T-helper 1 cell treated with Interleukin-12 subunit alpha and Interleukin-12 subunit beta and Interleukin-4 antibody, amounts not matched to agents 30 ng/mL and 1 ng/mL, for 36 hours (primary cell): ENCODE data around the gene KIAA0753. TPM values are rescaled to one million over a fixed set of nuclear protein-coding genes. Genes with fewer than 3 reads are reported as not detected.

ENCODE experiments used
- intact Hi-C: fragments of 100-400 bp; cut with micrococcal nuclease; formaldehyde crosslinking; loops from one replicate; pipeline ENCODE4 v1.15.1; 2024
- total RNA-seq: library from RNA; stranded (reverse); gene quantifications from 2 replicates; pipeline ENCODE4 v1.2.3, GENCODE V29; 2022

The KIAA0753 gene
- total RNA-seq = 19.6 and 22.4 TPM in 2 replicates

DNA sequence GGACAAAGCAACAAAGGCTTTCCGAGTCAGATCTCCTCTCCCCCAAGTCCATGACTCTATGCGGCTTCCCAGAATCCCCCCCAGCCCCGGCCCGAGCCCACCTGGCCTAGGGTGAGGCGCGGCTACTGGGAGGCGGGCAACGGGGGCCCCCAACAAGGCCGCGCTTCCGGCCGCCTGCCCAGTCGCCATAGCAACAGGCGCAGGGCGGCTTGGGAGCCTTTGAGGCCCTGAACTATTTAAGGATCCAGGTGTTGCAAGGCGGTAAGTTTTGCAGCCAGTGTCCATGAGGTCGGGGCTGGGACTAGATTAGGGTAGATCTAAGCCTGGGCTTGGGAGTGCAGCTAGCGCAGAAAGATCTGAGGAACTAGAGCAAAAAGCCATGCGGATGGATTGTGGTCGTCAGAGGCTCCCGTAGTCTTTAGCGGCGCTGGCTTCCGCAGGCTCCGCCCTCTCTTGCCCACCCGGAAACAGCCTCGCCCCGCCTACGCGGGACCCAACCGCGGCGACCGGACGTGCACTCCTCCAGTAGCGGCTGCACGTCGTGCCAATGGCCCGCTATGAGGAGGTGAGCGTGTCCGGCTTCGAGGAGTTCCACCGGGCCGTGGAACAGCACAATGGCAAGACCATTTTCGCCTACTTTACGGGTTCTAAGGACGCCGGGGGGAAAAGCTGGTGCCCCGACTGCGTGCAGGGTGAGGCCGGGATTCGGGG, at the start of gene KIAA0753, which contains the start of gene TXNDC17:
KIAA0753 (minus strand) TSS at position 176 of the 711 bp plus-strand sequence. CDS start 5,608 bp downstream, outside the sequence.
TXNDC17 (plus strand) TSS at position 525 of the 711 bp plus-strand sequence; CDS start at position 548, 23 bp downstream.
- intact Hi-C loops = loop anchor here (1.0 to 10.0 kb wide), 11 partner anchors 11 to 1742 kb away; partner anchors contain the start of genes C17orf100, DERL2, DVL2 and EIF5A

DNA sequence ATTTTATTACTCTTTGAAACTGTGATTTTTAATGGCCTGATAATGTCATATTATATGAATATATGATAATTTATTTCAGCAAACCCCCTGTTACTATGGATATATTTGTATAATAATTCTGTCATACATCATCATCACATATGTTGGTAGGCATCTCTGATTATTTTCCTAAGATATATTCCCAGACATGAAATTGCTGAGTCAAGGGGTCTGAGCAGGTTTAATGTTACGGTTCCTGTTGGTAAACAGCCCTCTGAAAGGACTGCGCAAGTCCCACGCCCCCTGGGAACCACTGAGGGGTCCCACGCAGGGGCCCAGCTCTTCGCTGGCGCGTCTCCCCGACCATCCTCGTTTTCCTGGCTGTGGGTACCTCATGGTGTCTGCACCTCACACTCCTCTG, 48.4 kb upstream of the KIAA0753 start:
- intact Hi-C loops = no loop called here

DNA sequence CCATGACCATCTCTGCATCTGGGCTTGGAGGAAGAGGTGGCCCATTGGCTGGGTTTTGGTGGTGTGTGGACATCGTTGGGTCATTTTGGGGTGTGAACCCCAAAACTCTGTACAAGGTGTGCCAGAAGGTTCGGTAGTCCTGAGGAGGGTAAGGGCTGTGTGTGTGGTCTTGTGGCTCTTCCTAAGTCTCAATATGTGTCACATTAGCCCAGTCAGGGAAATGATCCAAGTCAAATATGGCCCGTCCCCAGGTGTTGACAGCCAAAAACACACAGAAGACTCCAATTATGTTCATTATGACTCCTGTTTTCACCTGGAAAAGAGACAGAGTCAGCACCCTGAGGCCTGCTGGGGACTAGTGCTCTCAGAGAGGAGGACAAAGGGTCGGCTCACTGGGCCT, 45.5 kb upstream of the KIAA0753 start:
- intact Hi-C loops = no loop called here

DNA sequence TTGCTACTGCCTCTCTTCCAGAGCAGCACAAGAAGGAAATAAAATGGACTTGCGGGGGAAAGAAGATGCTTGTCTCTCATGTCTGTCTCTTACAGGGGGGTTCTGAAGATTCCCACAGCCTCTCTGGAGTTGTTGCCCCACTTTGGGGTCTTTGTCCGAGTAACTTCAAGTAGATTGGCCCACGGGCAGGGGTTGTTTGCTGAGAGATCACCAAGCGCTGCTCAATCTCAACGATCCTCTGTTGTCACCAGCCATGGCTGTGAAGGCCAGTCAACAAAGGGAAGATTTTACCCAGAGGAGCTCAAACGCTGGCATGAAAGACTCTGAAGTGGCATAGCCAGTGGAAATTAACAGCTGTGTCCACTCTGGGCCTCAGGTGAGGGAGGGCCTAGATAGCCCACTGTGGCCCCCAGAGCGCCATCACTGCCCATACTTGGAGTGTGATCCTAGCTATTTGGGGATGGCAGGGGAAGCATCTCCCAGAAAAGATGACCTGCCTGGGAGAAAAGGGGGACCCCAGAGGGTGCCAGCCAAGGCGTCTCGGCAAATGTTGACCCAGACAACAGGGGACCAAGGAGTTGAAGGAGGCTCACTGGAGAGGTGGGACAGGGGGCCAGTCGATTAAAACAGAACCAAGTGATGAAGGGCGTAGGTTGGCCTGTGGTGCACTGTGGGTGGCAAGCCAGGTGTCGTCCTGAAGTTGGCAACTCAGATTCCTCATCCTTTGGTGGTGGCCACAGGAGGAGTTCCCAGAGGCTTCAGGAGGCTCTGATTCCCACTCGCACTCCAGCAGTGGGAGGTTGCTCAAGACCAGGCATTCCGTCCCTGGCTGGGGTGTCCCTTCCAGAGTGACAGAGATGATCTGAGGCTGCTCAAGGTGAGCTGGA, 44.6 kb upstream of the KIAA0753 start:
- intact Hi-C loops = no loop called here

DNA sequence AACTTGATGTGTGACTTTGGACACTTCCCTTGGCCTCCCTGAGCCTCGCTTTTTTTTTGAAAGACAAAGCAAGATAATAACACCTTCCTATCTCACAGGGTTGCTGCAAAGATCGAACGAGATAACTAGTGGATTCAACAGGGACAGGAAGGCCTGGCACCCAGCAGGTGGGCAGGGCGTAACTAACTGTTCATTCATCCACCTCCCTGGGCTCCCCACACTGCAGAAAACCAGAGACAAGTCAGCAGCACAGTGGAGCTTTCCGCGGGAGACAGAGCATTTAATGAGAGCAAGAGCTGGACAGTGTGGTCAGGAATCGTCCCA, 43.9 kb upstream of the KIAA0753 start:
- intact Hi-C loops = no loop called here

DNA sequence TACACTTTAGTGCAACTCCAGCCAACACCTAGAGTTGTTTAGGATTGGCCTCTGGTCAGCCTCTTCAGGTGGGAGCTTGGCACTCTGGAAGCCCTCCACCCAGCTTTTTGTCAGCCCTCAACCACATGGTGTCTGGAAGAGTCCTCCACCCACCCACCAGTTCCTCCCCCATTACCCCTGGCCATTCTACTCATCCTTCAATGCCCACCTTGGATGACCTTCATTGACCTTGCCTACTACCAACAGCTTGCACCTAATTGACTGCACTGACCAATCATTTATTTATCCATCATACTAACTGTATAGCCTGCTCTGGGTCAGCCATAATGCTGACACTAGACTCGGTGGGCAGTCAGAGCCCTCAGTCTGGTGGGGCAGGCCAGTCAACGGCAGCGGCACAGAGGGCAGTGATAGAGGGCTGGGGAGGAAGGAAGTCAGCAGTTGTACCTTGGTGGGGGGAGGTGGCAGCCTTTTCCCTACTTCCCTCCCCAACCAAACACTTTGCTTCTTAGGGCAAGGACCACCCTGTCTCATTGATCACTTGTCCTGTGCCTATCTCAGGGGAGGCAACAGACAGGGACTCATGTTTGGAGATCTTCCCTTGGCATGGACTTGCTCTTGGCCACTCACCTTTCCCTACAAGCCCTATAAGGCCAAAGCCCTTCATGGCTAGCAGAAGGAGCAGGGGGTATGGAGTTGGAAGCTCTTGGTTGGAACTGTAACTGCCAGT, 43.4 kb upstream of the KIAA0753 start:
- intact Hi-C loops = no loop called here

DNA sequence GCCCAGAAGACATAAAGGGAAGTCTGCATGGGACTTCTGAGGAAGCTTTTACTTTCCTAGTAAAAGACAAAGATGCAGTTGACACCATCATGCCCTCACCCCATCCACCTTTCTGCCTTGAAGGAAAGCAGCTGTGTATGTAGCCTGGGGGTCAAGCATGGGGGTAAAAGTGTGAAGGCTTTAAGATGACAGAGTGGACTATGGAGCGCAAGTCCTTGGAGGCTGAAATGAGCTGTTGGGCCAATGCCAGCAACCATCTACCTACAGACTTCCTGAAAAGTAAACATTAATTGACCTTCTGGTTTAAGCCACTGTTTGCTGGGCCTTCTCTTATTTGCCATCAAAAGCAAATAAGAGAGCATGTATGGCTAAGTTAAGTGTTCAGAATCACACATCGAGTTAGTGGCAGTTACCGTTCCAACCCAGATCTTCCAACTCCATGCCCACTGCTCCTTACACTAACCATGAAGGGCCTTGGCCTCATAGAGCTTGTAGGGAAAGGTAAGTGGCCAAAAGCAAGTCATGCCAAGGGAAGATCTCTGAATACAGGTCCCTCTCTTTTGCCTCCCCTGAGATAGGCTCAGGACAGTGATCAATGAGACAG, 42.7 kb upstream of the KIAA0753 start:
- intact Hi-C loops = no loop called here

DNA sequence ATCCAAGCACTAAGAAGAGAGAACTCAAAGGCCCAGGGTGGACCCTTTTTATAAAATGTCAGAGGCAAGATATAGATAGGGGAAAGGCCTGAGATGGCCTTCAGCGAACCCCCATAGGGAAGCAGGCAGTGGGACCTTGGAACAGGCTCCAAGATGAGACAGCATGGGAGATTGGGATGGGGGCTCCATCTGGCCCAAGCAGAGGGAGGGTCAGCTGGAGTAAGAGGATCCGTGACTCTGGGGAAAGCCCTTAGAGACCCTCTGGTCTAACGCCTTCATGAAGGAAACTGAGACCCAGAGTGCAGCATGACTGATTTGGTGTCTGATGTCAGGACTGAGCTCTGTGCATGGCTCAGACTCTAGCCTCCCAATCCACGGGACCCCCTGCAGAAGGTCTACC, 41.8 kb upstream of the KIAA0753 start:
- intact Hi-C loops = no loop called here

DNA sequence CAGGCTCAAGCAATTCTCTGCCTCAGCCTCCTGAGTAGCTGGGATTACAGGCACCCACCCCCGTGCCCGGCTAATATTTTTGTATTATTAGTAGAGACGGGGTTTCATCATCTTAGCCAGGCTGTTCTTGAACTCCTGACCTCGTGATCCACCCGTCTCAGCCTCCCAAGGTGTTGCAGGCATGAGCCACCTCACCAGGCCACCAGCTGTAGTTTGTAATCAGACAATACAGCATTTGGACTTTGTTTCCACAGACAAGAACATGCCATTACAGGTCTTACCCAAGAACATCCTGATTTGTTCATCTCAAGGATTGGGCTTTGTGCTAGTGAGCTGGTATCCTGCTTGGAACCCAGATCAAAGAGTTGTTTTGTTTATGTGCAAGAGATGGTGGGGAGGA, 41.2 kb upstream of the KIAA0753 start:
- intact Hi-C loops = no loop called here

DNA sequence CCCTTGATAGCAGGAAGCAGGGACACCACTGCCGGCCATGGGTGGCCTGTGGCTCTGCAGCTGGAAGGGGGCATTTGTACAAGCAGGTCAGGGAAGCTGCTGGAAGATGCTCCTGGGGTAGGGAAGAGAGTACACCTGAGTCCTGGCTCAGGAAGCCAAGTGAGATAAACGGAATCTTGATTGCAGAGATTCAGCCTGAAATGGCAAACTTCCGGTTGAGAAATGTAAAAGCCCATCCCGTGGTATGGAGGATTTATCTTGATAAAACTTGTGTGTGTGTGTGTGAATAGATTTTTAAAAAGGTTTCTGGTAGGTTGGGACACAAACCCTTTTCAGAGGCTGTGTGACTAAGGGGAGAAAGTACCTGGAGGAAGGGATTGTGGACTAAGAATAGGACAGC, 40.7 kb upstream of the KIAA0753 start:
- intact Hi-C loops = no loop called here

DNA sequence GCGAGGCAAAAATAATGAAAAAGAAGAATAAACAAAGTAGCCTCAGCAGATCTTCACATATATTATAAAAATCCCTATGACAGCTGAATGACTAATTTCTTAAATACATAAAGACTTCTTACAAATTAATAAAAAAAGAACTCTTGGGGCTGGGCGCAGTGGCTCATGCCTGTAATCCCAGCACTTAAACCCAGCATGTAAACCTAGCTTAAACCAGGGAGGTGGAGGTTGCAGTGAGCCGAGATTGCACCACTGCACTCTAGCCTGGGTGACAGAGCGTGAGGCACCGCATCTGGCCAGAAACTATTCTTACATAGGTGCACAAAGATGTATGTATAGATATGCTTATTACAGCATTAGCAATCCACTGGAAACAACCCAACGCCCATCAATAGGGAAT, 38.7 kb upstream of the KIAA0753 start:
- intact Hi-C loops = no loop called here

DNA sequence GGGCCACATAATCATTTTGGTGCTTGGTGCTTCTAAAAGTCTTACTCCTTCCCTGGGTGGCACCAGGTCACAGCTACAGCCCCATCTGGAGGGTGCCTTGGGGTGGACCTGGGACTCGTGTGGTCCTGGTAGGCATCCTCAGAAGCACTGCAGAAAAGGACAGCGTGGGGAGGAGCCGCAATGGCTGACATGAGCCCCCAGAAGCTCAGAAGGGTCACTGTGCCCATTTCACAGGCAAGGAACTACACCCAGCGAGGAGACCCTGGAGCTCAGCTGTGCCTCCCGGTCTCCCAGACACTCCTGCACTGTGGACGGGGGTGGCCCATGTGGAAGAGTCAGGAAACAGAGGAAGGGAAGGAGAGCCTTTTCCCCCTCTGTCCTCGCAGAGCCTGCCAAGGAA, 37.4 kb upstream of the KIAA0753 start:
- intact Hi-C loops = no loop called here

DNA sequence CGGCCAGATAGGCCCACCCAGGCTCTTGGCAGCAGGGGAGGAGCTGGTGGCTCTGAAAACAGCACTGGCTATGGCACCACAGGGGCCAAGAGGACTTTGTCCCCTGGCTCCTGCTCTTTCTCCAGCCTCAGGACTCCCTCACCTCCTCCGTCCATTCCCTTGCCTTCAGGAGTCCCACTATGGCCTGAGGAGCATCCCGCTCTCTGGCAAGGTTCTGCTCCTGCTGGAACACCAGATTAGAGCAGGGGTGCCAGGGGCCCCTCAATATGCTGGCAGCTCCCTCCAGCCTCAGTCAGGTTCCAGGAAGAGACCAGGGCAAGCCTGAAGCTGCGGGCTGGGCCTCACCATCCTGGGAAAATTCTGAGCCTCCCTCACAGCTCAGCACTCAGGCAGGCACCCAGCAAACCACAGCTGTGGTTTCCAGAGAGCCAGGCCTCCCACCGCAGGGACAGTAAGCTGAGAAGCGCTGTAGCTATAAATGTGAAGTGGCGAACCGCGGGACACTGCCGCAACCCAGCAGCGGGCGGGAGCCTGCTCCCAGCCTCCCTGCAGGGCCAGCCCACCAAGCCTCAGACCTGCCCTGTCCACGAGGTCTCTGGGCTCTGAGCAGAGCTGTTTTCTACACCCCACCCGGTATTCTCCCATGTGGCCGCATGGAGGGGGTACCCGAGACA, 36.8 kb upstream of the KIAA0753 start:
- intact Hi-C loops = no loop called here

DNA sequence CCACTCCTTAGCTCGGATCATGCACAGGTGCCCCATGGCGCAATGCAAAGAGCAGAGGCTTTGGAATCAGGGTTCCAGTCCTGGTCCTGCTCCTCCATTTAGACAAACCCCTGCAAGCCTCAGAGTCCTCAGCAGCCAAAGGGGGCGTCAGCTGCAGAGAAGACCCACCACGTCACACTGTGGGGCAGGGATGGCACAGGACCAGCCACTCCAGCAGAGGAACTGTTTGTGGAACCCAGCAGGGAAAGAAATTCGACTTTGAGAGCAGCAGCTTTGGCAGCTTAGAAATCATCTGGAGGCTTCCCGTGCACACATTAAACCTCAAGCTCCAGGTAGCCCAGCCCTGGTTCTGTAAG, 36.3 kb upstream of the KIAA0753 start:
- intact Hi-C loops = no loop called here

DNA sequence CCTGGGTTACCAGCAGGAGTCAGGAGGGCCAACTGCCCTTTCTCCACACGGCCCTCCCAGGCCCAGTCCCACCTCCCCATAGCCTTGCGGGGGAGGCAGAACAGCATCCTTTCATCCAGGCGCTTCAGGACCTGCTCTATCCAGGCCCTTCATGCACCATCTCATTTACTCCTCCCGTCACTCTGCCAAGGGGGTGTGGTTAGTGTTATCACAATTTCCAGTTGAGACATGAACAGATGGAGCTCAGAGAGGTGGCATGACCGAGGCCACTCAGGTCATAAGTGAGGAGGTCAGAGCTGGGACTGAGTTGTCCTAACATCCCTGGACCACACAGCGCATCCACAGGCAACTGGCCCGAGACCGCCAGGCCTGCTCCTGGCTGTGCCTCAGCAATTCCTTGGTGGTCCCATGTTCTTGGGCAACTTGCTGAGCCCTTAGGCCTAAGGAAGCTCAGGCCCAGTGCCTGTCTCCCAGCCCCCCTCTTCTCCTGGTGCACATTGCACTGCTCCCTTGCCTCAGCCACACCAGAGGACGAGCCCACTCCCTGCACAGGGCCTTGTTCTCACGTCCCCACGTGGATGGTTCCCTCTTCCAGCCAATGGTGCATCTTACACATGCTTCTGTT, 34.8 kb upstream of the KIAA0753 start:
- intact Hi-C loops = no loop called here

DNA sequence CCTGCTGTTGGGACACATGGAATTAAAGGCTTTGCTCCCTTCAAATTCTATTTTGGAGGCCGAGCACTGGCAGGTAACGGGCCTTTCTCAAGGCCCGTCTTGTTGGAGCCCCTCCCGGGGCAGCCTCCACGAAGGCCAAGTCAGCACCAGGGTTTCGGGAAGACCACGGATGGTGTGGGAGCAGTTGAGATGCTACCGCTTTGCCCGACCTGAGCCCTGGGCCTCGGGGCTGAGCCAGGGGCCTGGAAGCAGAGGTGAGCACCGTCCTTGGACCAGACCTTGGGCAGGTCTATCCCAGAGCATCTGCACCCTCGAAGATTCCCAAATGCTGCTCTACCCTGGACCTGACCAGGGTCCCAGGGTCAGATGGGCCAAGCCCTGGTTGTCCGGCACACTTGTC, 34.1 kb upstream of the KIAA0753 start:
- intact Hi-C loops = no loop called here

DNA sequence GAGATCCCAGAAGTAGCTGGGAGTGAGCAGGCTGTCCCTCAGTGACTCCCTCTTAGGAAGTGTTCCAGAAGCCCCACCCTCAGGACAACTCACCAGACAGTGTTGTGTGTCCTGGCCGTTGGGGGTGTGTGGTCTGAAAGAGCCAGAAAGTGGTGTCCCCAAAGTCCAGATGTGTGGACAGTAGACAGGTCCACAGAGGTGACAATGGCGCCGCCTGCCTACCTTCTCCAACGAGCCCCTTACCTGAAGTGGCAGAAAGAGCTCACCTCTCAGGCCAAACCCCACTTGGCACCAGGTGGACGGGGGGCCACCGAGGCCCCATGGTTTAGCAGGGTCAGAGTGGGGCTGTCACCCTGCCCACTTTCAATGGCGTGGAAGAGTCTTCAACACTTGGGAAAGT, 30.9 kb upstream of the KIAA0753 start:
- intact Hi-C loops = no loop called here

DNA sequence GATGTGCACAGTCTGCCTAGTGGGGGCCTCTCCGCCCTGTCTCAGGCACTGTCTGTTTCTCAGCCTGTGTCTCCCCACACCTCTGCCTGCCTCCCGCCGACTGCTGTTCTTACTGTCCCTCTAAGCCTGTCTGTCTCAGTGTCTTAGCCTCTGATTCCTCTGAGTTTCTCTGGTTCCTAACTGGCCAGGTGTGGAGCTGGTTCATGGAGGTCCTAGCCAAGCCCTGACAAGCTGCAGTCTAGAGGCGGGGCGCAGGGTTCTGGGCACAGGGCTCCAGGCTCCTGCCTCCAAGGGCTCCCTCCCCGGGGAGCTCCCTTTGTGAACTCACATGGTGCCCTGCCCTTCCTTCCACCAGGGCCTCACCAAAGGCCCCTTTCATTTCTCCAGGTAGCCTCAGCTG, 30.5 kb upstream of the KIAA0753 start:
- intact Hi-C loops = no loop called here

DNA sequence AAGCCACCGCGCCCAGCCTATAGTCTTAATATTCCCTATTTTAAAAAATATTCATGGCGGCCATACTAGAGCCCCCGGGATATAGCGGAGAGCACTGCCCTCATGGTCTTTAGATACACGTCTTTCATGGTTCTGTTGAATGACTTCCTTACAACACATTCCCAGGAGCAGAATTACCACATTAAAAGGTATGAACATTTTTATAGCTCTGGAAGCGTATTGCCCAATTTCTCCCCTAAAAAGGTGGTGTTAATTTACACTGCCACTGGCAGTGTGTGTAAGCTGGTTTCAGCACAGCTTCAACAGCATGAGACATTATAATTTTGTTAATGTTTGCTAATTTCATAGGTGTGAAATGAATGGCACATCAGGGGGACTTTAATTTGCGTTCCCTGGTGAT, 30.1 kb upstream of the KIAA0753 start:
- intact Hi-C loops = no loop called here

DNA sequence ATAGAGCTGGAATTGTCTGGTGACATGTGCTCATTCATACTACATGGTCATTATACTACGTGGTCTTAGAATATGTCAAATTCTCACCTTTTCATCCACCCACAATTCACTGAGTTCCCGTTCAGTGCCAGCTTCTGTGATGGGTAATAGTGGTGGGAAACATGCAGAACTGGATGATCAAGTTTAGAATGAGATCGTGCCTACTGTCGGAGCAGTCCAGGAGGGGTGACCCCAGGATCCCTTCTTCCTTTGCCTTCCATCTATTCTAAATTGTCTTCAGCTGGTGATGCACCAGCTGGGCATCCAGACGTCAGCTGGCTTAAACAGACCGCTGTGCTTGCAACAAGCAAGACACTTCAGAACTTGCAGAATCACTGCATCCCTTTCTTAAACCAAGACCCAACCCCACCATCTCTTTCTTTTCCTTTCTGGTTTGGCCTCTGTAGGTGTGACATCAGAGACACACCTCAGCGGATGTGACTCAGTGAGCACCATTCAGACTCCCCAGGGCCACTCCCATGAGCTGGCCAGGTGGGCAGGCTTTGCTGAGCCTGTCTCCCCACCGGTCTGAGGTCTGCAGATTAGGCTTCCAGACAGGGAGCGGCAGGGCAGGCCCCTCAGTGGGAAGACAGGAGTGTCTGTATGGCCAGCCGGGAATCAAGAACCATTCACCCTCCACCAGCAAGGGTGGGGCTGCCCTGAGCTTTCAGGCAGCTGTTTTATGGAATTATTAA, 29.1 kb upstream of the KIAA0753 start:
- intact Hi-C loops = loop anchor here (5.0 kb wide), 1 partner anchor 243 kb away; no protein-coding TSS in a partner anchor
